Stimulated activated CD4-positive, alpha-beta T cell treated with anti-CD3 and anti-CD28 coated beads, Interleukin-4, amount 100 ng/mL, for 24 hours (primary cell): ENCODE data around the gene BCAR3.
"Not testable (repeated sequence)": the region's sequence is repeated elsewhere in the genome, so short reads cannot be mapped to it uniquely, and the experiment has no call there.

Experiments used
- DNase-seq: peaks from one replicate; pipeline ENCODE4 v3.0.0-alpha.2; 2020

Gene BCAR3

GRCh38 chr1:93574511-93574910 is 107.1 kb downstream of the BCAR3 start:
- DNase-seq: no peak

- no peak for DNase-seq
Measured at GRCh38 chr1:93573940-93574469, 107.6 kb downstream of the BCAR3 start.

GRCh38 chr1:93571623-93572310 is 109.9 kb downstream of the BCAR3 start:
- no peak for DNase-seq

GRCh38 chr1:93569489-93569888 is 112.1 kb downstream of the BCAR3 start:
- no peak for DNase-seq

GRCh38 chr1:93567255-93567918 is 114.2 kb downstream of the BCAR3 start:
- DNase-seq: no peak

GRCh38 chr1:93566227-93566626 is 115.4 kb downstream of the BCAR3 start:
- DNase-seq: no peak

- DNase-seq: no peak
Measured at GRCh38 chr1:93565496-93566206, 116.0 kb downstream of the BCAR3 start.

- DNase-seq: no peak
Measured at GRCh38 chr1:93559695-93560094, 121.9 kb downstream of the BCAR3 start.

GRCh38 chr1:93559045-93559444 is 122.6 kb downstream of the BCAR3 start:
- no peak for DNase-seq

GRCh38 chr1:93556291-93556690 is 125.3 kb downstream of the BCAR3 start:
- DNase-seq: no peak

GRCh38 chr1:93554883-93555872 is 126.5 kb downstream of the BCAR3 start:
- no peak for DNase-seq

GRCh38 chr1:93553886-93554490 is 127.6 kb downstream of the BCAR3 start:
- not testable (repeated sequence) for DNase-seq

- no peak for DNase-seq
Measured at GRCh38 chr1:93552741-93553455, 128.7 kb downstream of the BCAR3 start.

- no peak for DNase-seq
Measured at GRCh38 chr1:93549811-93550210, 131.8 kb downstream of the BCAR3 start.

- no peak for DNase-seq
Measured at GRCh38 chr1:93549131-93549530, 132.5 kb downstream of the BCAR3 start.

- DNase-seq: no peak
Measured at GRCh38 chr1:93546162-93546863, 135.3 kb downstream of the BCAR3 start.

- DNase-seq: no peak
Measured at GRCh38 chr1:93542398-93542797, 139.2 kb downstream of the BCAR3 start.

- DNase-seq: no peak
Measured at GRCh38 chr1:93541045-93541444, 140.6 kb downstream of the BCAR3 start.

- no peak for DNase-seq
Measured at GRCh38 chr1:93537924-93538323, 143.7 kb downstream of the BCAR3 start.

GRCh38 chr1:93537396-93537795 is 144.2 kb downstream of the BCAR3 start:
- DNase-seq: no peak

GRCh38 chr1:93533677-93534076 is 148.0 kb downstream of the BCAR3 start:
- DNase-seq: no peak
